HEK293 (cell line): ENCODE measurements around the gene CCDC27.

ENCODE experiments used
- CTCF ChIA-PET: fragments of 350-600 bp; formaldehyde crosslinking; extraction: SDS; loops from one replicate; lab custom pipeline; 2021; ENCODE audit warnings: antibody characterized with exemption; lab: Yijun Ruan, JAX
- POLR2A ChIA-PET: fragments of 300-600 bp; formaldehyde crosslinking; extraction: SDS; loops from one replicate; lab custom pipeline; 2020; ENCODE audit warnings: antibody characterized with exemption, inconsistent platforms; lab: Yijun Ruan, JAX
- H3K27ac ChIP-seq: fragments of 200-500 bp; sonication (Bioruptor generic); 2 replicates; pipeline ENCODE4 v1.5.1; 2014; ENCODE audit warnings: low read depth, low read length, control low read depth, inconsistent platforms; ENCODE audit errors: extremely low read depth
- H3K36me3 ChIP-seq, 2 experiments: fragments of 200-500 bp in 1 of 2; sonication (Bioruptor generic) in 1 of 2; 1 replicate in 1 of 2; 2 replicates in 1 of 2; pipeline ENCODE4 v1.5.1; 2014 to 2017; ENCODE audit warnings: inconsistent platforms in 2 of 2, low read length in 2 of 2; ENCODE audit not compliant: control insufficient read depth in 2 of 2, insufficient read depth in 1 of 2
- H3K4me1 ChIP-seq: fragments of 200-500 bp; sonication (Bioruptor generic); 2 replicates; pipeline ENCODE4 v1.5.1; 2014; ENCODE audit warnings: mild to moderate bottlenecking, low read length, inconsistent platforms; ENCODE audit not compliant: control insufficient read depth, insufficient read depth
- H3K4me3 ChIP-seq: 2 replicates; pipeline ENCODE4 v1.5.1; 2011; ENCODE audit warnings: low read depth, mild to moderate bottlenecking, control low read depth, low read length, moderate library complexity
- H3K9me3 ChIP-seq: fragments of 200-500 bp; sonication (Bioruptor generic); 2 replicates; pipeline ENCODE4 v1.5.1; 2014; ENCODE audit warnings: low read depth, low read length, inconsistent platforms; ENCODE audit not compliant: control insufficient read depth, insufficient read depth
- CTCF ChIP-seq: fragments of 450-650 bp; formaldehyde crosslinking; IDR thresholded peaks from 2 replicates; pipeline ENCODE4 v1.5.1; 2016; ENCODE audit warnings: missing biosample characterization, missing genetic modification characterization
- EGR2 ChIP-seq: fragments of 450-650 bp; formaldehyde crosslinking; IDR thresholded peaks from 2 replicates; pipeline ENCODE4 v1.5.1; 2016; ENCODE audit warnings: low read depth, missing biosample characterization, missing genetic modification characterization
- GLI2 ChIP-seq: fragments of 450-650 bp; formaldehyde crosslinking; IDR thresholded peaks from 2 replicates; pipeline ENCODE4; 2017; ENCODE audit warnings: missing biosample characterization, missing genetic modification characterization, low read depth, borderline replicate concordance
- GLIS2 ChIP-seq: fragments of 450-650 bp; formaldehyde crosslinking; IDR thresholded peaks from 2 replicates; pipeline ENCODE4 v1.5.1; 2016; ENCODE audit warnings: missing biosample characterization, missing genetic modification characterization
- KLF16 ChIP-seq: fragments of 450-650 bp; formaldehyde crosslinking; IDR thresholded peaks from 2 replicates; pipeline ENCODE4 v1.5.1; 2017; ENCODE audit warnings: missing biosample characterization, missing genetic modification characterization
- KLF17 ChIP-seq: fragments of 450-650 bp; formaldehyde crosslinking; IDR thresholded peaks from 2 replicates; pipeline ENCODE4 v1.5.1; 2016; ENCODE audit warnings: missing biosample characterization, missing genetic modification characterization
- PRDM10 ChIP-seq: fragments of 450-650 bp; formaldehyde crosslinking; IDR thresholded peaks from 2 replicates; pipeline ENCODE4 v1.5.1; 2016; ENCODE audit warnings: missing biosample characterization, missing genetic modification characterization
- RBAK ChIP-seq: fragments of 450-650 bp; formaldehyde crosslinking; IDR thresholded peaks from 2 replicates; pipeline ENCODE4 v1.5.1; 2016; ENCODE audit warnings: missing biosample characterization, missing genetic modification characterization
- REPIN1 ChIP-seq: fragments of 450-650 bp; formaldehyde crosslinking; IDR thresholded peaks from 2 replicates; pipeline ENCODE4 v1.5.1; 2017; ENCODE audit warnings: missing biosample characterization, missing genetic modification characterization, low read depth
- ZBTB1 ChIP-seq: fragments of 450-650 bp; formaldehyde crosslinking; IDR thresholded peaks from 2 replicates; pipeline ENCODE4 v1.5.1; 2016; ENCODE audit warnings: missing biosample characterization, missing genetic modification characterization
- ZBTB21 ChIP-seq: fragments of 450-650 bp; formaldehyde crosslinking; IDR thresholded peaks from 2 replicates; pipeline ENCODE4 v1.5.1; 2017; ENCODE audit warnings: missing biosample characterization, missing genetic modification characterization
- ZBTB26 ChIP-seq: fragments of 450-650 bp; formaldehyde crosslinking; optimal IDR thresholded peaks from 2 replicates; pipeline ENCODE3; 2016; ENCODE audit warnings: missing biosample characterization, mild to moderate bottlenecking, missing genetic modification characterization
- ZBTB48 ChIP-seq: fragments of 450-650 bp; formaldehyde crosslinking; IDR thresholded peaks from 2 replicates; pipeline ENCODE4 v1.5.1; 2016; ENCODE audit warnings: missing biosample characterization, missing genetic modification characterization
- ZNF114 ChIP-seq: fragments of 450-650 bp; formaldehyde crosslinking; IDR thresholded peaks from 2 replicates; pipeline ENCODE4 v1.5.0; 2017; ENCODE audit warnings: missing biosample characterization, missing genetic modification characterization
- ZNF169 ChIP-seq: fragments of 450-650 bp; formaldehyde crosslinking; IDR thresholded peaks from 2 replicates; pipeline ENCODE4 v1.5.1; 2016; ENCODE audit warnings: missing biosample characterization, missing genetic modification characterization
- ZNF174 ChIP-seq: fragments of 450-650 bp; formaldehyde crosslinking; IDR thresholded peaks from 2 replicates; pipeline ENCODE4 v1.5.0; 2017; ENCODE audit warnings: missing biosample characterization, mild to moderate bottlenecking, missing genetic modification characterization
- ZNF184 ChIP-seq: fragments of 450-650 bp; IDR thresholded peaks from 2 replicates; pipeline ENCODE4 v1.5.1; 2018; ENCODE audit warnings: missing biosample characterization, mild to moderate bottlenecking, missing genetic modification characterization
- ZNF488 ChIP-seq: fragments of 450-650 bp; formaldehyde crosslinking; IDR thresholded peaks from 2 replicates; pipeline ENCODE4 v1.5.1; 2016; ENCODE audit warnings: missing biosample characterization, missing genetic modification characterization
- ZNF514 ChIP-seq: fragments of 450-650 bp; formaldehyde crosslinking; IDR thresholded peaks from 2 replicates; pipeline ENCODE4 v1.5.1; 2016; ENCODE audit warnings: missing biosample characterization, missing genetic modification characterization
- ZNF548 ChIP-seq: fragments of 450-650 bp; formaldehyde crosslinking; IDR thresholded peaks from 2 replicates; pipeline ENCODE4 v1.5.1; 2016; ENCODE audit warnings: missing biosample characterization, missing genetic modification characterization
- ZNF571 ChIP-seq: fragments of 450-650 bp; formaldehyde crosslinking; IDR thresholded peaks from 2 replicates; pipeline ENCODE4 v1.5.0; 2017; ENCODE audit warnings: missing biosample characterization, missing genetic modification characterization
- ZNF610 ChIP-seq: fragments of 450-650 bp; formaldehyde crosslinking; IDR thresholded peaks from 2 replicates; pipeline ENCODE4 v1.5.1; 2016; ENCODE audit warnings: missing biosample characterization, missing genetic modification characterization, borderline replicate concordance
- ZNF660 ChIP-seq: fragments of 450-650 bp; IDR thresholded peaks from 2 replicates; pipeline ENCODE4 v1.5.1; 2018; ENCODE audit warnings: missing biosample characterization, mild to moderate bottlenecking, missing genetic modification characterization
- ZNF670 ChIP-seq: fragments of 450-650 bp; formaldehyde crosslinking; IDR thresholded peaks from 2 replicates; pipeline ENCODE4 v1.5.1; 2016; ENCODE audit warnings: missing biosample characterization, missing genetic modification characterization, low read depth
- ZNF677 ChIP-seq: fragments of 450-650 bp; IDR thresholded peaks from 2 replicates; pipeline ENCODE4 v1.5.0; 2018; ENCODE audit warnings: missing biosample characterization, mild to moderate bottlenecking, missing genetic modification characterization, moderate library complexity
- ZNF768 ChIP-seq: fragments of 450-650 bp; formaldehyde crosslinking; IDR thresholded peaks from 2 replicates; pipeline ENCODE4 v1.5.1; 2018; ENCODE audit warnings: missing biosample characterization, mild to moderate bottlenecking, missing genetic modification characterization
- ZSCAN23 ChIP-seq: fragments of 450-650 bp; formaldehyde crosslinking; IDR thresholded peaks from 2 replicates; pipeline ENCODE4 v1.5.1; 2016; ENCODE audit warnings: missing biosample characterization, missing genetic modification characterization

The CCDC27 gene

GRCh38 chr1:3735688-3736087, 16.6 kb upstream of the CCDC27 start (continued):
- TF ChIP-seq GLI2 (no peak), CTCF (tag by site-specific recombination) (no peak), ZNF677 (tag by site-specific recombination) (no peak), ZNF548 (no peak), KLF16 (tag by site-specific recombination) (no peak), ZNF174 (tag by site-specific recombination) (no peak)

- Histone ChIP-seq H3K27ac (no peak overlapping the region), H3K36me3 (peaks cover 8 to 100% of the 10 kb centered on the region in 2 experiments; a peak in 2 of 3 replicates), H3K4me1 (no peaks in the 10 kb centered on the region), H3K9me3 (no peaks in the 10 kb centered on the region)
- ChIA-PET CTCF (interaction anchor here (0.6 to 2.2 kb wide), 2 partner anchors 12 to 171 kb away, joined by 3 to 10 read pairs; no protein-coding TSS in a partner anchor), POLR2A (no interaction called here)
- TF ChIP-seq GLIS2 (tag by site-specific recombination) (no peak), ZBTB26 (tag by site-specific recombination) (no peak), ZNF768 (tag by site-specific recombination) (no peak), RBAK (tag by site-specific recombination) (no peak), ZNF571 (no peak), KLF17 (tag by site-specific recombination) (no peak), ZNF660 (tag by site-specific recombination) (no peak), ZNF610 (no peak), ZSCAN23 (tag by site-specific recombination) (no peak), ZBTB1 (tag by site-specific recombination) (no peak), ZBTB48 (tag by site-specific recombination) (no peak), ZNF169 (tag by site-specific recombination) (no peak), ZNF670 (tag by site-specific recombination) (no peak)
- TF ChIP-seq, all 188 proteins: peak for 0
- no peak overlapping the region for H3K4me3 ChIP-seq
These were observed 16.1 kb upstream of the CCDC27 start for GRCh38 chr1:3736131-3736561.

- Histone ChIP-seq H3K4me3 (no peak overlapping the region), H3K4me1 (no peaks in the 10 kb centered on the region), H3K27ac (no peak overlapping the region), H3K9me3 (no peaks in the 10 kb centered on the region), H3K36me3 (peaks cover 8 to 100% of the 10 kb centered on the region in 2 experiments; a peak in 2 of 3 replicates)
- TF ChIP-seq EGR2: 0 out of 2 replicates have a peak, but pooled peaks have one; percentile 8
- TF ChIP-seq ZBTB21 (tag by site-specific recombination): no peak
- TF ChIP-seq KLF16 (tag by site-specific recombination): no peak
- no peak for TF ChIP-seq ZNF514 (tag by site-specific recombination)
- TF ChIP-seq PRDM10: 0 out of 2 replicates have a peak, but pooled peaks have one; percentile 15
- TF ChIP-seq ZNF114: no peak
- no peak for TF ChIP-seq ZNF488 (tag by site-specific recombination)
- TF ChIP-seq REPIN1 (tag by site-specific recombination): no peak
- no peak for TF ChIP-seq ZNF184
- POLR2A ChIA-PET: no interaction called here
- CTCF ChIA-PET: no interaction called here
These were observed 15.5 kb upstream of the CCDC27 start for GRCh38 chr1:3736708-3737107.
